ENCODE measurements around the gene PSAPL1. TPM values are rescaled to one million over a fixed set of nuclear protein-coding genes. Genes with fewer than 3 reads are reported as not detected.

The PSAPL1 gene
- total RNA-seq, 1 experiment from 2014 or later, result 0.05 TPM

- H3K4me1 ChIP-seq (ENCODE audit: control insufficient read depth in 1 of 2, insufficient read depth in 2 of 2, low read length in 2 of 2), result peaks cover 5 to 6% of the 10 kb centered on the region in 2 experiments; a peak in 2 of 4 replicates
- H2AFZ ChIP-seq (ENCODE audit: low read depth, low read length, poor library complexity, severe bottlenecking), result no peak overlapping the region
- no peak overlapping the region for H3K27ac ChIP-seq (ENCODE audit: low read depth, low read length)
- ChIA-PET RAD21 (ENCODE audit: low non-redundant PET in 1 of 2, low total read pairs in 2 of 2, uncharacterized antibody in 2 of 2, unreplicated experiment in 2 of 2) (interaction anchor here in 1 of 2 experiments (0.6 kb wide), 1 partner anchor 18 kb away, joined by 4 read pairs; no protein-coding TSS in a partner anchor), CTCF (no interaction called here), POLR2A (no interaction called here)
- no peaks in the 10 kb centered on the region for H3K9me2 ChIP-seq (ENCODE audit: insufficient read depth)
- ATAC-seq, result no peak
- BruUV-seq (replicated peaks), result no TSS peak
- no peaks in the 10 kb centered on the region for H3K36me3 ChIP-seq (ENCODE audit: control insufficient read depth in 1 of 2, insufficient read depth in 2 of 2, low read length in 2 of 2)
- intact Hi-C loops (cut with micrococcal nuclease), result no loop called here
- H3K4me2 ChIP-seq (ENCODE audit: low read length), result no peak overlapping the region
- peaks cover 39% of the 10 kb centered on the region for H3K27me3 ChIP-seq (ENCODE audit: insufficient read depth, low read length)
- no peak for DNase-seq (ENCODE audit: low read depth, low spot score)
- H3K4me3 ChIP-seq (replicated peaks in 1 of 2; ENCODE audit: low read depth in 1 of 2, low read length in 2 of 2), result no peak overlapping the region
- H3K9me3 ChIP-seq (ENCODE audit: control insufficient read depth in 1 of 2, insufficient read depth in 1 of 2, low read depth in 1 of 2, low read length in 2 of 2), result no peaks in the 10 kb centered on the region
- H4K20me1 ChIP-seq (ENCODE audit: insufficient read depth), result no peaks in the 10 kb centered on the region
- no peaks in the 10 kb centered on the region for H3K79me2 ChIP-seq (ENCODE audit: insufficient read depth, low read length)
- H3K9ac ChIP-seq (ENCODE audit: low read length), result no peak overlapping the region
- TF ChIP-seq ELF1 (IDR thresholded peaks at IDR 0.05; ENCODE audit: borderline replicate concordance, low read depth) (no peak), SP1 (IDR thresholded peaks at IDR 0.05; ENCODE audit: low read depth) (no peak), RAD21 (IDR thresholded peaks at IDR 0.05; ENCODE audit: low read depth) (no peak), POLR2AphosphoS5 (IDR thresholded peaks at IDR 0.05; ENCODE audit: low read depth, low read length) (no peak), TCF7L2 (IDR thresholded peaks at IDR 0.05; ENCODE audit: borderline replicate concordance, extremely low read depth, insufficient read depth, insufficient read length) (no peak)
Measured at GRCh38 chr4:7393601-7394575, 40.8 kb downstream of the PSAPL1 start.

- Histone ChIP-seq H3K9ac (ENCODE audit: low read length) (no peak overlapping the region), H3K4me3 (replicated peaks in 1 of 2; ENCODE audit: low read depth in 1 of 2, low read length in 2 of 2) (no peak overlapping the region), H3K9me2 (ENCODE audit: insufficient read depth) (no peaks in the 10 kb centered on the region), H2AFZ (ENCODE audit: low read depth, low read length, poor library complexity, severe bottlenecking) (no peak overlapping the region), H3K79me2 (ENCODE audit: insufficient read depth, low read length) (no peaks in the 10 kb centered on the region), H4K20me1 (ENCODE audit: insufficient read depth) (no peaks in the 10 kb centered on the region), H3K4me2 (ENCODE audit: low read length) (no peak overlapping the region), H3K27ac (ENCODE audit: low read depth, low read length) (no peak overlapping the region), H3K36me3 (ENCODE audit: control insufficient read depth in 1 of 2, insufficient read depth in 2 of 2, low read length in 2 of 2) (no peaks in the 10 kb centered on the region), H3K27me3 (ENCODE audit: insufficient read depth, low read length) (peaks cover 30% of the 10 kb centered on the region; the same call in 1 of the 2 replicates), H3K9me3 (ENCODE audit: control insufficient read depth in 1 of 2, insufficient read depth in 1 of 2, low read depth in 1 of 2, low read length in 2 of 2) (no peaks in the 10 kb centered on the region), H3K4me1 (ENCODE audit: control insufficient read depth in 1 of 2, insufficient read depth in 2 of 2, low read length in 2 of 2) (peaks cover 0 to under 1% of the 10 kb centered on the region in 2 experiments; a peak in 1 of 4 replicates)
- intact Hi-C loops (cut with micrococcal nuclease), result no loop called here
- DNase-seq (ENCODE audit: low read depth, low spot score) (no peak), ATAC-seq (no peak)
- ChIA-PET CTCF (no interaction called here), RAD21 (ENCODE audit: low non-redundant PET in 1 of 2, low total read pairs in 2 of 2, uncharacterized antibody in 2 of 2, unreplicated experiment in 2 of 2) (no interaction called here), POLR2A (no interaction called here)
- no TSS peak for BruUV-seq (replicated peaks)
- TF ChIP-seq ZNF274 (IDR thresholded peaks at IDR 0.05; ENCODE audit: low read depth, low read length) (no peak), RAD21 (IDR thresholded peaks at IDR 0.05; ENCODE audit: low read depth) (peak; percentile 18; the same call in 1 of the 2 replicates), SP1 (IDR thresholded peaks at IDR 0.05; ENCODE audit: low read depth) (no peak), POLR2A (IDR thresholded peaks at IDR 0.05; ENCODE audit: borderline replicate concordance, extremely low read depth, insufficient read depth, insufficient read length) (no peak), ELF1 (IDR thresholded peaks at IDR 0.05; ENCODE audit: borderline replicate concordance, low read depth) (no peak), ZFX (IDR thresholded peaks at IDR 0.05) (no peak), SIN3A (IDR thresholded peaks at IDR 0.05; ENCODE audit: low read depth) (no peak), REST (IDR thresholded peaks at IDR 0.05; ENCODE audit: low read depth) (no peak), EZH2phosphoT487 (IDR thresholded peaks at IDR 0.05; ENCODE audit: borderline replicate concordance) (no peak), POLR2AphosphoS5 (IDR thresholded peaks at IDR 0.05; ENCODE audit: low read depth, low read length) (no peak), YY1 (IDR thresholded peaks at IDR 0.05; ENCODE audit: extremely low read depth, insufficient replicate concordance, low read depth, low read length) (no peak), TCF7L2 (IDR thresholded peaks at IDR 0.05; ENCODE audit: borderline replicate concordance, extremely low read depth, insufficient read depth, insufficient read length) (peak; percentile 62)
Measured at GRCh38 chr4:7392438-7393421, 42.0 kb downstream of the PSAPL1 start.
